K562 (cell line): ENCODE data around the gene RNF31.

Experiments used
- FOXJ3 ChIP-seq: sonication (generic); formaldehyde crosslinking; IDR thresholded peaks from 2 replicates; pipeline ENCODE4 v1.4.0; 2020; ENCODE audit warnings: mild to moderate bottlenecking, missing genetic modification reagents
- SMARCA4 ChIP-seq: fragments of 450-650 bp; IDR thresholded peaks from 2 replicates; pipeline ENCODE4 v1.6.1; 2016

- TF ChIP-seq SMARCA4 (no peak), FOXJ3 (CRISPR knock-in tag) (no peak)
These were observed 46.9 kb upstream of the RNF31 start for GRCh38 chr14:24100197-24100981.
